Measurements from ENCODE around the gene THADA.
"Not testable (repeated sequence)": the region's sequence is repeated elsewhere in the genome, so short reads cannot be mapped to it uniquely, and the experiment has no call there.

THADA gene

GRCh38 chr2:43292851-43293743 is 302.7 kb downstream of the THADA start:
- peaks cover 40% of the 10 kb centered on the region for H3K36me3 Mint-ChIP-seq
- no peak overlapping the region for H3K4me3 Mint-ChIP-seq
- peak overlapping the region; percentile 87 for H3K27ac Mint-ChIP-seq
- H3K9me3 Mint-ChIP-seq, result peaks cover 4% of the 10 kb centered on the region
- peaks cover 27% of the 10 kb centered on the region for H3K4me1 Mint-ChIP-seq
- CTCF ChIA-PET, result interaction anchor here (2.2 kb wide), 1 partner anchor 65 kb away, joined by 8 read pairs; the partner anchor contains the start of gene ZFP36L2
- no peaks in the 10 kb centered on the region for H3K27me3 Mint-ChIP-seq
- DNase-seq, result no peak

GRCh38 chr2:43292297-43292696 is 303.5 kb downstream of the THADA start:
- no peak overlapping the region for H3K4me3 Mint-ChIP-seq
- DNase-seq, result no peak
- H3K36me3 Mint-ChIP-seq, result peaks cover 45% of the 10 kb centered on the region
- no peak overlapping the region for H3K27ac Mint-ChIP-seq
- peaks cover 4% of the 10 kb centered on the region for H3K9me3 Mint-ChIP-seq
- no peaks in the 10 kb centered on the region for H3K27me3 Mint-ChIP-seq
- H3K4me1 Mint-ChIP-seq, result peaks cover 27% of the 10 kb centered on the region
- CTCF ChIA-PET, result no interaction called here

GRCh38 chr2:43289331-43289730 is 306.5 kb downstream of the THADA start:
- H3K36me3 Mint-ChIP-seq, result peaks cover 73% of the 10 kb centered on the region
- H3K4me1 Mint-ChIP-seq, result peaks cover 17% of the 10 kb centered on the region
- peaks cover 23% of the 10 kb centered on the region for H3K9me3 Mint-ChIP-seq
- no peak overlapping the region for H3K4me3 Mint-ChIP-seq
- CTCF ChIA-PET, result no interaction called here
- H3K27me3 Mint-ChIP-seq, result no peaks in the 10 kb centered on the region
- DNase-seq, result no peak
- no peak overlapping the region for H3K27ac Mint-ChIP-seq

- Mint-ChIP-seq H3K27me3 (no peaks in the 10 kb centered on the region), H3K4me1 (peaks cover 11% of the 10 kb centered on the region), H3K9me3 (peaks cover 28% of the 10 kb centered on the region), H3K27ac (no peak overlapping the region), H3K4me3 (no peak overlapping the region), H3K36me3 (peaks cover 77% of the 10 kb centered on the region)
- CTCF ChIA-PET, result no interaction called here
- no peak for DNase-seq
These were observed 307.2 kb downstream of the THADA start for GRCh38 chr2:43288417-43289305.

- H3K4me3 Mint-ChIP-seq, result no peak overlapping the region
- peaks cover 33% of the 10 kb centered on the region for H3K9me3 Mint-ChIP-seq
- no peak for DNase-seq
- no peak overlapping the region for H3K27ac Mint-ChIP-seq
- H3K36me3 Mint-ChIP-seq, result peaks cover 81% of the 10 kb centered on the region
- no peaks in the 10 kb centered on the region for H3K4me1 Mint-ChIP-seq
- CTCF ChIA-PET, result no interaction called here
- H3K27me3 Mint-ChIP-seq, result no peaks in the 10 kb centered on the region
These were observed 309.9 kb downstream of the THADA start for GRCh38 chr2:43285987-43286386.

GRCh38 chr2:43284967-43285366 is 310.9 kb downstream of the THADA start:
- Mint-ChIP-seq H3K4me1 (no peaks in the 10 kb centered on the region), H3K27me3 (no peaks in the 10 kb centered on the region), H3K36me3 (peaks cover 76% of the 10 kb centered on the region), H3K27ac (no peak overlapping the region), H3K9me3 (peaks cover 33% of the 10 kb centered on the region), H3K4me3 (no peak overlapping the region)
- CTCF ChIA-PET, result no interaction called here
- DNase-seq, result no peak

GRCh38 chr2:43284347-43284746 is 311.5 kb downstream of the THADA start:
- DNase-seq, H3K4me1 Mint-ChIP-seq, H3K4me3 Mint-ChIP-seq, H3K27ac Mint-ChIP-seq, H3K27me3 Mint-ChIP-seq: not testable (repeated sequence)
- Mint-ChIP-seq H3K36me3 (peaks cover 77% of the 10 kb centered on the region), H3K9me3 (peaks cover 33% of the 10 kb centered on the region)
- CTCF ChIA-PET, result interaction anchor here (0.5 kb wide), 1 partner anchor 264 kb away, joined by 4 read pairs; no protein-coding TSS in a partner anchor

GRCh38 chr2:43280994-43281393 is 314.8 kb downstream of the THADA start:
- Mint-ChIP-seq H3K27ac (no peak overlapping the region), H3K4me1 (no peaks in the 10 kb centered on the region), H3K9me3 (peaks cover 27% of the 10 kb centered on the region), H3K4me3 (no peak overlapping the region), H3K36me3 (peaks cover 54% of the 10 kb centered on the region), H3K27me3 (no peaks in the 10 kb centered on the region)
- CTCF ChIA-PET, result no interaction called here
- no peak for DNase-seq

GRCh38 chr2:43279317-43279840 is 316.5 kb downstream of the THADA start:
- Mint-ChIP-seq H3K27ac (no peak overlapping the region), H3K27me3 (no peaks in the 10 kb centered on the region), H3K36me3 (peaks cover 37% of the 10 kb centered on the region), H3K9me3 (peaks cover 15% of the 10 kb centered on the region), H3K4me1 (no peaks in the 10 kb centered on the region), H3K4me3 (no peak overlapping the region)
- no peak for DNase-seq
- CTCF ChIA-PET, result interaction anchor here (1.9 kb wide), 1 partner anchor 205 kb away, joined by 6 read pairs; no protein-coding TSS in a partner anchor

GRCh38 chr2:43278564-43279220 is 317.1 kb downstream of the THADA start:
- H3K4me3 Mint-ChIP-seq, result no peak overlapping the region
- H3K4me1 Mint-ChIP-seq, result no peaks in the 10 kb centered on the region
- no peak overlapping the region for H3K27ac Mint-ChIP-seq
- no peaks in the 10 kb centered on the region for H3K27me3 Mint-ChIP-seq
- H3K36me3 Mint-ChIP-seq, result peaks cover 31% of the 10 kb centered on the region
- CTCF ChIA-PET, result interaction anchor here (1.0 to 1.9 kb wide), 2 partner anchors 205 to 206 kb away, joined by 6 to 7 read pairs; no protein-coding TSS in a partner anchor
- H3K9me3 Mint-ChIP-seq, result peaks cover 8% of the 10 kb centered on the region
- no peak for DNase-seq

- Mint-ChIP-seq H3K4me3 (no peak overlapping the region), H3K4me1 (no peaks in the 10 kb centered on the region), H3K36me3 (peaks cover 14% of the 10 kb centered on the region), H3K27me3 (no peaks in the 10 kb centered on the region), H3K9me3 (no peaks in the 10 kb centered on the region), H3K27ac (no peak overlapping the region)
- DNase-seq, result no peak
- CTCF ChIA-PET, result interaction anchor here (1.1 kb wide), 1 partner anchor 207 kb away, joined by 3 read pairs; no protein-coding TSS in a partner anchor
These were observed 318.9 kb downstream of the THADA start for GRCh38 chr2:43276962-43277391.

GRCh38 chr2:43276266-43276941 is 319.4 kb downstream of the THADA start:
- Mint-ChIP-seq H3K27me3 (no peaks in the 10 kb centered on the region), H3K9me3 (no peaks in the 10 kb centered on the region), H3K4me1 (no peaks in the 10 kb centered on the region), H3K36me3 (peaks cover 10% of the 10 kb centered on the region), H3K27ac (no peak overlapping the region), H3K4me3 (no peak overlapping the region)
- CTCF ChIA-PET, result interaction anchor here (1.1 kb wide), 1 partner anchor 208 kb away, joined by 3 read pairs; no protein-coding TSS in a partner anchor
- no peak for DNase-seq

- Mint-ChIP-seq H3K9me3 (no peaks in the 10 kb centered on the region), H3K36me3 (peaks cover 4% of the 10 kb centered on the region), H3K4me3 (no peak overlapping the region), H3K27me3 (no peaks in the 10 kb centered on the region), H3K27ac (no peak overlapping the region), H3K4me1 (no peaks in the 10 kb centered on the region)
- DNase-seq, result no peak
- CTCF ChIA-PET, result no interaction called here
These were observed 321.1 kb downstream of the THADA start for GRCh38 chr2:43274721-43275120.

All from activated naive CD4-positive, alpha-beta T cell treated with anti-CD3 and anti-CD28 coated beads, Interleukin-2, amount 10 ng/mL, durations not matched to agents 7 days and 5 days (primary cell).